T47D (cell line): ENCODE measurements around the gene SART3.
A peak's percentile ranks its signal among the peaks of the same experiment; 100 is the strongest.

Source experiments
- DNase-seq, 2 experiments: peaks; one replicate each; pipeline versions ENCODE4 v3.0.0 to v3.0.0-alpha.2; 2011 to 2012; ENCODE audit warnings: low read depth in 1 of 2, low spot score in 1 of 2
- JUND ChIP-seq: IDR thresholded peaks from 2 replicates; pipeline ENCODE4 v1.6.1; 2012; ENCODE audit warnings: low read depth
- in situ Hi-C: cut with HindIII; loops from 2 replicates; pipeline ENCODE4 v1.10.0; 2016; ENCODE audit warnings: low sequenced_read_pairs, low pct_unique_long_range_greater_than_20kb

SART3 gene

DNA sequence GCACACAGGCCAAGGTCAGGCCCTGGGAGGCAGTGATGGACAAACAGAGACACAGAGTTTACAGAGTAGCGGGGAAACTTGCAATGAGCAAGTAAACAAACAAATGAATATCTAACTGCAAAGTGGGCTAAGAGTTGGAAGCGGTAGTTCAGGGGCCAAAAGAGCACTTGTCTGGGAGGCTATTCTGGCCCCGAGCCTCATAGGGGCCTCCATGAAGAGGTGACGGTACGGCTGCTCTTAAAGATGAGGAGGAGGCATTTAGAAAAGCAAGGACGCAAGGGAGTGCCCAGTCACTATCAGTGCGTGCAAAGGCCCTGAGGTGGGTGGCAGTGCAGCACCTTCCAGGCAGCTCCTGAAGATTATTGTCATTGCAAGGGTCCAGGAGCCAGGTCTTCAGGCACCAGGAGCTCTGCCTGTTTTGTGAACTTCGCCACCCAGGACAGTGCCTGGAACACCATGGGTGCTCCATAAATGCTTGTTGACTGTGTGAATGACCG is 41.3 kb upstream of the SART3 start:
- no peak for TF ChIP-seq JUND
- in situ Hi-C loops, result no loop called here
- no peak for DNase-seq

GRCh38 chr12:108600702-108601007 is 39.7 kb upstream of the SART3 start:
- no peak for DNase-seq
- no peak for TF ChIP-seq JUND
- in situ Hi-C loops, result no loop called here

DNA sequence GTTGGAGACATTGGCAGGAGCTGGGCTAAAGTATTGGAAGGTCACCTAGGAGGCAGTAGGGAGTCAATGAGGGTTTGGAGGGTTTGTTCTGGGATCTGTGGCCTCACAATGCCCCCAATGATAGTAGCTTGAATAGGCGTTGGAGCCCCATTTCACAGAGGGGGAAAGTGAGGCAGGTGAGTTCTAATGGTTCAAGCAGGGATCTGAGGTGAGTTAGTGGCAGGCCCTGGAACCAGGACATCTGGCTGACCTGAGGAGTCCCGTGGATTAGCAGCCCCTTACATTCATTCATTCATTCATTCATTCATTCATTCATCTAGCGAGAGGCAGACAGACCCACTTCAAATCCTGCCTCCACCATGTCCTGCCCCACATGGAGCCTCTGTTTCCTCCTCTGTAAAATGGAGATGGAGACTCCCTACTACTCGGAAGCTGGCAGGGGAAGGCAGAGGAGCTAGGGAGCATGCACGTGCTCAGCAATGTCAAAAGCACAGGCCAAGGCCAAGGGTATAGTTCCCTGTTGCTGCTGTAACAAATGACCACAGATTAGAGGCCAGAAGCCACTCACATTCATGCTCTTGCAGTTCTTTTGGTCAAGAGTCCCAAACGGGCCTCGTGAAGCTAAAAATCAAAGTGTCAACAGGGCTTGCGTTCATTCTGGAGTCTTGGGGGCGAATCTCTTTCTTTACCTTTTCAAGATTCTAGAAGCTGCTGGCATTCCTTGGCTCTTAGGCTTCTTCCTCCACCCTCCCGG is 39.2 kb upstream of the SART3 start:
- no peak for DNase-seq
- TF ChIP-seq JUND, result no peak
- in situ Hi-C loops, result no loop called here

- in situ Hi-C loops, result no loop called here
Measured at GRCh38 chr12:108599541-108599940, 38.6 kb upstream of the SART3 start.

DNA sequence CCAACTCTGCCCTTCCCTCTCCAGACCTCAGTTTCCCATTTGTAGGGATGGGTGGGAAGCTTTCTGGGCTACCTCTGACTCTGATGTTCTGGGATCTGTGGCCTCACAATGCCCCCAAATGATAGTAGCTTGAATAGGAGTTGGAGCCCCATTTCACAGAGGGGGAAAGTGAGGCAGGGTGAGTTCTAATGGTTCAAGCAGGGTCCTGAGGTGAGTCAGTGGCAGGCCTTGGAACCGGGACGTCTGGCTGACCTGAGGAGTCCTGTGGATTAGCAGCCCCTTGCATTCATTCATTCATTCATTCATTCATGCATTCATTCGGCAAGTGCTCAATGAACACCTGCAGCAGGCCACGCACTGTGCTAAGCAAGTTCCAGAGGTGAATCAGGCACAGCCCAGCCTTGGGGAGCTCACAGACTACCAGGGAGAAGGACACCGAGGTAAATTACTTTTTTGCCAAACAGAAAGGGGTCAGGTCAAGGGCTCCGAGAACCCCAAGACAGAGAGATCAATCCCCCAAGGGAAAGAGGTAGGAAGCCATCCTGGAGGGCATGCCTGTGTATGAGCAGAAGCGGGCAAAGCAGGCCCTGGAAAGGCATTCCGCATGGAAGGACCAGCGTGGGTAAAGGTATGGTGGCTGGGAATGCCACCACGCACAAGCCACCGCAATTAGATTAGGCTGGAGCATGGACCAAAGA is 37.7 kb upstream of the SART3 start:
- TF ChIP-seq JUND, result no peak
- no peak for DNase-seq
- in situ Hi-C loops, result no loop called here

More at GRCh38 chr12:108599541-108599940, 38.6 kb upstream of the SART3 start:
- no peak for DNase-seq
- no peak for TF ChIP-seq JUND

DNA sequence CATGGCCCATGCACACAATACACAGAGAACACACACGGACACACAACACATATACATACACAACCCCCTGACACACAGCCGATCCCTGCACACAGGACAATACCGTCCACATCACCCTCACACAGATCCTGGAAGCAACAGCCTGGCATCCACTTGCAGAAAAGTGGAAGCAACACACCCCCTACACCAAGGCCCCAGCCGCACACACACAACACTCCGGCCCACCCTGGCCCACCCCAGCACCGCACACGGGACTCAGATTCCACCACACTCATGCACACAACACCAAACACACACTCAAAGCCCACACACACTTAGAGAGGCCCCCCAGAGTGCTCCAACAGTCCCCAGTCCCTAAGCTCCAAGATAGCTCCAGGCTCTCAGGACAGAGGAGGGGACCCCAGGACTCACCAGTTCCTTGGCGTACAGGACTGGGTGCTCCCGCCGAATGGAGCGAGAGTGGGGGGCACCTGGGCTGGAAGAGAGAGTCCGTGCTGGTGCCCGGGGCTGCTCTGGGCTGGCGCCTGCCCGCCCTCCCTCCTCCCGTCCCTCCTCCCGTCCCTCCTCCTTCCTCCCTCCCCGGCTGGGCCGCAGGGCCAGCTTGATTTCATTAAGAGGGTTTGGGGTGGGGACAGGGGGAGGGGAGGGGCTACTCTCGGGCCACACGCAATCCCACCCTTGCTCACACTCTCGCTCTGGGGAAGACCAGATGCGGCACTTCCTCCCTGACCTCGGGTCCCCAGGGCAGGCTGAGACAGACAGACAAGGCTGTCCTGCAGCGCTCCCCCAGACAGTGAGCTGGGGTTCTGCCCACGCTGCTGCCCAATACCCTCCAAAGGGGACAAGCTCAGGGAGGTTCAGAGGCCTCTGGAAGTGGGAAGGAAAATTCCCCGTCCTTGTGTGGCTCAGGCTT is 36.8 kb upstream of the SART3 start, which contains the start of gene TMEM119:
TMEM119 (minus strand) TSS at position 526 of the 913 bp plus-strand sequence. CDS start 5,701 bp downstream, outside the sequence.
- in situ Hi-C loops, result no loop called here
- no peak for TF ChIP-seq JUND
- no peak for DNase-seq

- peak in 1 of 2 experiments; percentile 29 for DNase-seq
- in situ Hi-C loops, result no loop called here
- no peak for TF ChIP-seq JUND
Measured at GRCh38 chr12:108596854-108597558, 36.0 kb upstream of the SART3 start.

GRCh38 chr12:108595711-108596647 is 35.0 kb upstream of the SART3 start:
- in situ Hi-C loops, result no loop called here

DNA sequence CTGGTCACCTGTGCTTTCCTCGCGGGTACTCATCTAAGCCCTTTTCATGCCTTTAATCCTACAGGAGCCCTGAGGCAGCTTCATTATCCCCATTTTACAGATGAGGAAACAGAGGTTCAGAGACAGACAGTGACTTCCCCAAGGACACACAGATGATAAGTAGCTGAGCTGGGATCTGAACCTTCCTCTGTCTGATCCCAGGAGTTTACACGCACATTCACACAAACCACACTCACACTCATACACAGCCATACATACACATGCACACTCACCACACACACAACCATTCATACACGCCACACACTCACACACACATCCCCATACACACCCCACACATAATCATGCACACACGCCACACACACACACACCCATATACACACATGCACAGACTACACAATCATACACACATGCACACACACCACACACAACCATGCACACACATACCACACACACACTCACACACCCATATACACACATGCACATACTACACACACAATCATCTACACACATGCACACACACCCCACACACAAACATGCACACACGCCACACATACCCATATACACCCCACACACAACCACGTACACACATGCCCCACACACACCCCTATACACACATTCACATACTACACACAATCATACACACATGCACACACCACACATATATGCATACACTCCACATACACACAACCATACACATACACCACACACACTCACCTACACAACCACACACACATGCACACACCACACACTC is 34.2 kb upstream of the SART3 start:
- in situ Hi-C loops, result no loop called here
- DNase-seq, result no peak
- TF ChIP-seq JUND, result no peak

More at GRCh38 chr12:108595711-108596647, 35.0 kb upstream of the SART3 start:
- no peak for DNase-seq
- TF ChIP-seq JUND, result no peak

DNA sequence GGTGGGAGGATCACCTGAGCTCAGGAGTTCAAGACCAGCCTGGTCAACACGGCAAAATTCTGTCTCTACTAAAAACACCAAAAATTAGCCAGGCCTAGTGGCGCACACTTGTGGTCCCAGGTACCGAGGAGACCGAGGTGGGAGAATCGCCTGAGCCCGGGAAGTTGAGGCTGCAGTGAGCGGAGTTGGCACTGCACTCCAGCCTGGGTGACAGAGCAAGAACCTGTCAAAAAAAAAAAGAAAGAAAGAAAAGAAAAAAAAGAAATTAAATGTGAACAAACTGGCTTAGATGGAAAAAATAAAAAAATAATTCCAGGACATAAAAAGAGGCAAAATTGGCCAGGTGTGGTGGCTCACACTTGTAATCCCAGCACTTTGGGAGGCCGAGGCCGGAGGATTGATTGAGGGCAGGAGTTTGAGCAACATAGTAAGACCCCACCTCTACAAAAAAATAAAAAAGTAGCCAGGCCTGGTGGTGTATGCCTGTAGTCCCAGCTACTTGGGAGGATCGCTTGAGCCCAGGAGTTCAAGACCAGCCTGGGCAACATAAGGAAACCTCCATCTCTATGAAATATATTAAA is 33.4 kb upstream of the SART3 start:
- no peak for DNase-seq
- TF ChIP-seq JUND, result no peak
- in situ Hi-C loops, result no loop called here
